Mesenchymal stem cell (in vitro differentiated cells and primary cell): ENCODE measurements around the gene DNAJC5.
A peak's percentile ranks its signal among the peaks of the same experiment; 100 is the strongest.

Source experiments
- DNase-seq: peaks from one replicate; pipeline ENCODE4 v3.0.0-alpha.2; 2013
- H2AFZ ChIP-seq: one replicate; pipeline ENCODE4 v1.6.1; 2013; ENCODE audit warnings: low read depth, mild to moderate bottlenecking, control low read depth, inconsistent platforms, low read length, moderate library complexity
- H2AK5ac ChIP-seq: 2 replicates; pipeline ENCODE4 v1.6.1; 2013; ENCODE audit warnings: low read length, moderate library complexity, mild to moderate bottlenecking, inconsistent platforms; ENCODE audit not compliant: severe bottlenecking
- H2BK120ac ChIP-seq: one replicate; pipeline ENCODE4 v1.6.1; 2013; ENCODE audit warnings: low read depth, mild to moderate bottlenecking, inconsistent platforms, low read length, moderate library complexity
- H2BK12ac ChIP-seq, 2 experiments: one replicate each; pipeline ENCODE4 v1.6.1; 2013; ENCODE audit warnings: inconsistent platforms in 2 of 2, low read length in 2 of 2, mild to moderate bottlenecking in 2 of 2, moderate library complexity in 2 of 2, control low read depth in 1 of 2
- H2BK15ac ChIP-seq: one replicate; pipeline ENCODE4 v1.6.1; 2013; ENCODE audit warnings: mild to moderate bottlenecking, low read depth, inconsistent platforms; ENCODE audit not compliant: poor library complexity, severe bottlenecking
- H2BK5ac ChIP-seq: 2 replicates; pipeline ENCODE4 v1.6.1; 2013; ENCODE audit warnings: low read depth, mild to moderate bottlenecking, low read length, control low read depth, inconsistent platforms; ENCODE audit not compliant: poor library complexity, severe bottlenecking
- H3K14ac ChIP-seq, 2 experiments: one replicate each; pipeline ENCODE4 v1.6.1; 2013; ENCODE audit warnings: inconsistent platforms in 2 of 2, low read length in 2 of 2, control low read depth in 1 of 2, mild to moderate bottlenecking in 1 of 2, moderate library complexity in 1 of 2
- H3K18ac ChIP-seq, 2 experiments: one replicate each; pipeline ENCODE4 v1.6.1; 2013; ENCODE audit warnings: inconsistent platforms in 2 of 2, low read length in 2 of 2, control low read depth in 1 of 2, low read depth in 1 of 2, mild to moderate bottlenecking in 1 of 2
- H3K23ac ChIP-seq, 2 experiments: one replicate each; pipeline ENCODE4 v1.6.1; 2013; ENCODE audit warnings: inconsistent platforms in 2 of 2, low read length in 2 of 2, mild to moderate bottlenecking in 2 of 2, moderate library complexity in 2 of 2, control low read depth in 1 of 2
- H3K27ac ChIP-seq: 2 replicates; pipeline ENCODE4 v1.5.1; 2013; ENCODE audit warnings: mild to moderate bottlenecking, moderate library complexity, low read length, control low read depth, inconsistent platforms; ENCODE audit not compliant: poor library complexity, severe bottlenecking
- H3K27me3 ChIP-seq, 2 experiments: 2 replicates each; pipeline versions ENCODE4 v1.6.1 to v1.7.0; 2013; ENCODE audit warnings: low read length in 2 of 2, mild to moderate bottlenecking in 2 of 2, moderate library complexity in 2 of 2, control low read depth in 1 of 2, inconsistent platforms in 1 of 2; ENCODE audit not compliant: control insufficient read depth in 1 of 2, insufficient read depth in 1 of 2
- H3K36me3 ChIP-seq, 2 experiments: 2 replicates each; pipeline versions ENCODE4 v1.6.1 to v1.7.0; 2013; ENCODE audit warnings: low read length in 2 of 2, control low read depth in 1 of 2, inconsistent platforms in 1 of 2, low read depth in 1 of 2, mild to moderate bottlenecking in 1 of 2; ENCODE audit not compliant: insufficient read depth in 2 of 2, control insufficient read depth in 1 of 2
- H3K4ac ChIP-seq, 2 experiments: one replicate each; pipeline ENCODE4 v1.6.1; 2013; ENCODE audit warnings: inconsistent platforms in 2 of 2, low read length in 2 of 2, mild to moderate bottlenecking in 2 of 2, moderate library complexity in 2 of 2, control low read depth in 1 of 2, low read depth in 1 of 2
- H3K4me1 ChIP-seq: 2 replicates; pipeline ENCODE4 v1.6.1; 2013; ENCODE audit warnings: low read depth, low read length, control low read depth; ENCODE audit not compliant: control insufficient read depth, insufficient read depth
- H3K4me2 ChIP-seq: 2 replicates; pipeline ENCODE4 v1.6.1; 2013; ENCODE audit warnings: low read length, mild to moderate bottlenecking, inconsistent platforms; ENCODE audit not compliant: poor library complexity, severe bottlenecking
- H3K4me3 ChIP-seq, 2 experiments: 2 replicates each; pipeline versions ENCODE4 v1.5.1 to v1.7.0; 2013; ENCODE audit warnings: low read length in 2 of 2, mild to moderate bottlenecking in 2 of 2, control low read depth in 1 of 2, low read depth in 1 of 2; ENCODE audit not compliant: insufficient read depth in 1 of 2
- H3K79me1 ChIP-seq: replicated peaks from 2 replicates; pipeline ENCODE4 v1.6.1; 2013; ENCODE audit warnings: mild to moderate bottlenecking, control low read depth, low read length, inconsistent platforms; ENCODE audit not compliant: poor library complexity, severe bottlenecking
- H3K9ac ChIP-seq: 2 replicates; pipeline ENCODE4 v1.7.0; 2013; ENCODE audit warnings: mild to moderate bottlenecking, low read length, moderate library complexity
- H3K9me3 ChIP-seq: 2 replicates; pipeline ENCODE4 v1.7.0; 2013; ENCODE audit warnings: mild to moderate bottlenecking, low read length; ENCODE audit not compliant: control insufficient read depth
- H4K8ac ChIP-seq: one replicate; pipeline ENCODE4 v1.6.1; 2013; ENCODE audit warnings: inconsistent platforms, mild to moderate bottlenecking, low read length, moderate library complexity
- H4K91ac ChIP-seq: one replicate; pipeline ENCODE4 v1.6.1; 2013; ENCODE audit warnings: mild to moderate bottlenecking, low read length, inconsistent platforms
- WGBS: methylation state at CpG from one replicate; pipeline ENCODE4 v1.1.7; 2013; ENCODE audit warnings: mixed read lengths; 5-methylcytosine and 5-hydroxymethylcytosine counted together

DNAJC5 gene

GRCh38 chr20:63893999-63894357 is 948 bp upstream of the DNAJC5 start:
- Histone ChIP-seq H2AK5ac (no peak overlapping the region), H3K4ac (peak overlapping the region in 1 of 2 experiments; percentile 59), H3K79me1 (peaks cover 14% of the 10 kb centered on the region), H2BK15ac (no peak overlapping the region), H3K9me3 (no peaks in the 10 kb centered on the region), H3K36me3 (peaks cover 43 to 49% of the 10 kb centered on the region in 2 experiments), H3K4me1 (peaks cover 25% of the 10 kb centered on the region), H3K18ac (no peak overlapping the region), H3K4me3 (peak overlapping the region; percentile 50 to 80), H3K4me2 (peak overlapping the region; percentile 96), H3K27me3 (no peaks in the 10 kb centered on the region), H4K91ac (no peak overlapping the region), H2BK5ac (no peak overlapping the region), H3K9ac (peak overlapping the region; percentile 71), H4K8ac (no peak overlapping the region), H3K27ac (no peak overlapping the region), H2BK120ac (no peak overlapping the region), H2AFZ (peak overlapping the region; percentile 30), H3K23ac (no peak overlapping the region), H2BK12ac (peak overlapping the region in 1 of 2 experiments; percentile 57), H3K14ac (no peak overlapping the region)
- peak; percentile 36 for DNase-seq
- WGBS: 42% methylated on average over 6 of the region's 6 CpGs

GRCh38 chr20:63895202-63895951 is 451 bp downstream of the DNAJC5 start:
- no peak overlapping the region for H2AFZ ChIP-seq
- no peaks in the 10 kb centered on the region for H3K27me3 ChIP-seq
- H3K79me1 ChIP-seq: peaks cover 5% of the 10 kb centered on the region
- H3K14ac ChIP-seq: no peak overlapping the region
- no peak overlapping the region for H2BK12ac ChIP-seq
- no peak overlapping the region for H2BK5ac ChIP-seq
- peak overlapping the region; percentile 96 for H3K9ac ChIP-seq
- no peaks in the 10 kb centered on the region for H3K9me3 ChIP-seq
- H2AK5ac ChIP-seq: no peak overlapping the region
- no peak overlapping the region for H4K91ac ChIP-seq
- peaks cover 29 to 38% of the 10 kb centered on the region in 2 experiments for H3K36me3 ChIP-seq
- peak; percentile 47 for DNase-seq
- peak overlapping the region; percentile 93 for H3K4me2 ChIP-seq
- H3K18ac ChIP-seq: no peak overlapping the region
- peak overlapping the region; percentile 68 for H2BK120ac ChIP-seq
- H3K4me3 ChIP-seq: peak overlapping the region; percentile 64 to 85
- H3K27ac ChIP-seq: peak overlapping the region; percentile 63
- WGBS: 3% methylated on average over 20 of the region's 87 CpGs
- no peak overlapping the region for H4K8ac ChIP-seq
- no peak overlapping the region for H3K4ac ChIP-seq
- peaks cover 24% of the 10 kb centered on the region for H3K4me1 ChIP-seq
- no peak overlapping the region for H2BK15ac ChIP-seq
- H3K23ac ChIP-seq: no peak overlapping the region

GRCh38 chr20:63895952-63896263 is 982 bp downstream of the DNAJC5 start:
- H3K9me3 ChIP-seq: no peaks in the 10 kb centered on the region
- no peak overlapping the region for H2BK5ac ChIP-seq
- no peak overlapping the region for H2BK15ac ChIP-seq
- no peak overlapping the region for H2AK5ac ChIP-seq
- H3K18ac ChIP-seq: no peak overlapping the region
- peaks cover 24% of the 10 kb centered on the region for H3K4me1 ChIP-seq
- H4K8ac ChIP-seq: no peak overlapping the region
- H2BK120ac ChIP-seq: no peak overlapping the region
- peak overlapping the region; percentile 96 for H3K9ac ChIP-seq
- H2AFZ ChIP-seq: no peak overlapping the region
- peak overlapping the region in 1 of 2 experiments; percentile 85 for H3K4me3 ChIP-seq
- DNase-seq: no peak
- H3K36me3 ChIP-seq: peaks cover 25 to 32% of the 10 kb centered on the region in 2 experiments
- H3K4ac ChIP-seq: no peak overlapping the region
- no peak overlapping the region for H3K14ac ChIP-seq
- no peak overlapping the region for H3K23ac ChIP-seq
- H4K91ac ChIP-seq: no peak overlapping the region
- H3K4me2 ChIP-seq: peak overlapping the region; percentile 93
- peaks cover 5% of the 10 kb centered on the region for H3K79me1 ChIP-seq
- no peaks in the 10 kb centered on the region for H3K27me3 ChIP-seq
- H2BK12ac ChIP-seq: no peak overlapping the region
- peak overlapping the region; percentile 63 for H3K27ac ChIP-seq
- 7% methylated on average over 3 of the region's 5 CpGs for WGBS

GRCh38 chr20:63896264-63897105 is 1.6 kb downstream of the DNAJC5 start:
- no peaks in the 10 kb centered on the region for H3K27me3 ChIP-seq
- peak overlapping the region; percentile 39 for H2AK5ac ChIP-seq
- peak overlapping the region in 1 of 2 experiments; percentile 38 for H3K18ac ChIP-seq
- peak overlapping the region; percentile 93 for H3K4me2 ChIP-seq
- peaks cover 24 to 31% of the 10 kb centered on the region in 2 experiments for H3K36me3 ChIP-seq
- H3K9ac ChIP-seq: peak overlapping the region; percentile 96
- no peak overlapping the region for H3K4ac ChIP-seq
- H3K9me3 ChIP-seq: no peaks in the 10 kb centered on the region
- no peak overlapping the region for H2BK120ac ChIP-seq
- no peak overlapping the region for H2BK5ac ChIP-seq
- H3K27ac ChIP-seq: peak overlapping the region; percentile 63
- peak overlapping the region in 1 of 2 experiments; percentile 44 for H3K14ac ChIP-seq
- no peak overlapping the region for H2AFZ ChIP-seq
- peak overlapping the region in 1 of 2 experiments; percentile 86 for H3K23ac ChIP-seq
- H2BK15ac ChIP-seq: no peak overlapping the region
- peaks cover 5% of the 10 kb centered on the region for H3K79me1 ChIP-seq
- no peak overlapping the region for H2BK12ac ChIP-seq
- H3K4me3 ChIP-seq: peak overlapping the region; percentile 48 to 85
- peaks cover 26% of the 10 kb centered on the region for H3K4me1 ChIP-seq
- 35% methylated on average over 15 of the region's 18 CpGs for whole genome bisulfite sequencing
- no peak overlapping the region for H4K91ac ChIP-seq
- DNase-seq: peak; percentile 54
- H4K8ac ChIP-seq: no peak overlapping the region
